Amygdala (tissue), 56 donors: ENCODE results near the gene C19orf73.
"Not testable (repeated sequence)": the region's sequence is repeated elsewhere in the genome, so short reads cannot be mapped to it uniquely, and the experiment has no call there.

ENCODE experiments used
- DNase-seq, 56 donors: peaks; one replicate each; lab custom pipeline; 2025; lab: John Stamatoyannopoulos, UW

C19orf73 gene

GRCh38 chr19:49125025-49125731 is 6.2 kb upstream of the C19orf73 start:
- no peak for DNase-seq

GRCh38 chr19:49123285-49123684 is 4.3 kb upstream of the C19orf73 start:
- DNase-seq, result not testable (repeated sequence)

GRCh38 chr19:49121841-49122240 is 2.9 kb upstream of the C19orf73 start:
- DNase-seq, result peak in 1 of 56 donors; percentile 8

- no peak for DNase-seq
These were observed 1.9 kb upstream of the C19orf73 start for GRCh38 chr19:49120868-49121267.

GRCh38 chr19:49120325-49120683 is 1.4 kb upstream of the C19orf73 start:
- DNase-seq, result peak in 1 of 56 donors; percentile 16

GRCh38 chr19:49119411-49120324 is 725 bp upstream of the C19orf73 start, which contains the start of gene PPFIA3:
PPFIA3 (plus strand) TSS chr19:49119544; CDS start chr19:49127874, 8,330 bp downstream.
- DNase-seq, result peak in 32 of 56 donors; percentile 8 to 60 (median 32)

GRCh38 chr19:49117677-49118564 is 1.0 kb downstream of the C19orf73 start:
- DNase-seq, result peak in 2 of 56 donors; percentile 13 to 19

- DNase-seq, result no peak
These were observed 2.4 kb downstream of the C19orf73 start for GRCh38 chr19:49116544-49116943.

- DNase-seq, result peak in 52 of 56 donors; percentile 30 to 84 (median 64)
These were observed 4.1 kb downstream of the C19orf73 start for GRCh38 chr19:49114630-49115363.

- DNase-seq, result peak in 45 of 56 donors; percentile 16 to 77 (median 46)
These were observed 4.9 kb downstream of the C19orf73 start, which contains the start of gene LIN7B for GRCh38 chr19:49113762-49114629. LIN7B (plus strand) TSS chr19:49114370; CDS start chr19:49114405, 35 bp downstream.

GRCh38 chr19:49111218-49111998 is 7.5 kb downstream of the C19orf73 start:
- DNase-seq, result no peak

GRCh38 chr19:49110567-49110966 is 8.4 kb downstream of the C19orf73 start:
- no peak for DNase-seq

GRCh38 chr19:49109569-49110233 is 9.2 kb downstream of the C19orf73 start:
- no peak for DNase-seq

GRCh38 chr19:49109051-49109450 is 9.9 kb downstream of the C19orf73 start:
- no peak for DNase-seq

GRCh38 chr19:49107625-49108459 is 11.1 kb downstream of the C19orf73 start:
- DNase-seq, result no peak

GRCh38 chr19:49106648-49107135 is 12.3 kb downstream of the C19orf73 start:
- DNase-seq, result peak in 24 of 56 donors; percentile 4 to 67 (median 16)
